Uterus (tissue), 4 donors: Measurements from ENCODE around the gene BSCL2. TPM values are rescaled to one million over a fixed set of nuclear protein-coding genes. Genes with fewer than 3 reads are reported as not detected.
A peak's percentile ranks its signal among the peaks of the same experiment; 100 is the strongest.

Source experiments
- DNase-seq, 2 donors: peaks; one replicate each; pipeline ENCODE4 v3.0.0-alpha.2; 2019 to 2020
- H3K27ac ChIP-seq, 2 donors: fragments of 200-600 bp; sonication (generic); 1 replicate in 1 of 2; 2 replicates in 1 of 2; pipeline ENCODE4 v1.5.1; 2016 to 2018
- H3K27me3 ChIP-seq, 2 donors: fragments of 200-600 bp; sonication (generic); one replicate each; pipeline ENCODE4 v1.5.1; 2018 to 2019; ENCODE audit warnings: control low read depth in 1 of 2
- H3K36me3 ChIP-seq, 2 donors: fragments of 200-600 bp; sonication (generic); one replicate each; pipeline ENCODE4 v1.5.1; 2019; ENCODE audit warnings: control low read depth in 1 of 2
- H3K4me1 ChIP-seq, 2 donors: fragments of 200-600 bp; sonication (generic); one replicate each; pipeline ENCODE4 v1.5.1; 2018 to 2019; ENCODE audit warnings: control low read depth in 1 of 2
- H3K4me3 ChIP-seq, 2 donors: fragments of 200-600 bp; sonication (generic); 1 replicate in 1 of 2; 2 replicates in 1 of 2; pipeline ENCODE4 v1.5.1; 2018 to 2019; ENCODE audit warnings: mild to moderate bottlenecking in 1 of 2
- H3K9me3 ChIP-seq, 2 donors: fragments of 200-600 bp; sonication (generic); one replicate each; pipeline ENCODE4 v1.5.1; 2019; ENCODE audit warnings: control low read depth in 1 of 2
- CTCF ChIP-seq, 4 experiments: fragments of 200-600 bp in 2 of 4; fragments of 450-650 bp in 2 of 4; sonication (generic) in 2 of 4; IDR thresholded peaks; one replicate each; pipeline ENCODE4 v1.5.1; 2016 to 2019; ENCODE audit warnings: antibody characterized with exemption in 4 of 4, mild to moderate bottlenecking in 2 of 4, moderate library complexity in 1 of 4
- POLR2A ChIP-seq, 2 donors: fragments of 450-650 bp; IDR thresholded peaks; one replicate each; pipeline ENCODE4 v1.6.1; 2016; ENCODE audit warnings: antibody characterized with exemption in 2 of 2, mild to moderate bottlenecking in 1 of 2, moderate library complexity in 1 of 2
- intact Hi-C: fragments of 100-400 bp; cut with DNase I; formaldehyde crosslinking; loops from one replicate; pipeline ENCODE4 v1.15.1; 2023; ENCODE audit warnings: low total_unique reads
- total RNA-seq, 4 donors: library from RNA; depleted of rRNA in 3 of 4; stranded (reverse); fragments of >200 nt in 3 of 4; gene quantifications; one replicate each; pipeline versions ENCODE4 v1.1.0 to v1.2.4, GENCODE V29; 2014 to 2023
- donor health status: DM: yes; HTN: yes; CAD: no.

The BSCL2 gene
- total RNA-seq, 4 donors from 2014 or later = 24.1 to 46.7 (median 34.4) TPM

GRCh38 chr11:62687508-62688396 is 19.5 kb downstream of the BSCL2 start:
- Histone ChIP-seq H3K9me3 (no peaks in the 10 kb centered on the region), H3K4me3 (peak overlapping the region; percentile 34 to 45), H3K27me3 (no peaks in the 10 kb centered on the region), H3K27ac (peak overlapping the region; percentile 87 to 89), H3K36me3 (no peaks in the 10 kb centered on the region), H3K4me1 (no peaks in the 10 kb centered on the region)
- intact Hi-C loops = no loop called here
- TF ChIP-seq CTCF (IDR thresholded peaks at IDR 0.05) (no peak), POLR2A (IDR thresholded peaks at IDR 0.05) (peak in 1 of 2 donors; percentile 21)
- DNase-seq = no peak

GRCh38 chr11:62682518-62682917 is 24.7 kb downstream of the BSCL2 start:
- Histone ChIP-seq H3K27ac (no peak overlapping the region), H3K36me3 (no peaks in the 10 kb centered on the region), H3K4me1 (peaks cover 0 to 15% of the 10 kb centered on the region in 2 donors), H3K9me3 (no peaks in the 10 kb centered on the region), H3K27me3 (no peaks in the 10 kb centered on the region), H3K4me3 (no peak overlapping the region)
- no peak for TF ChIP-seq POLR2A (IDR thresholded peaks at IDR 0.05)
- TF ChIP-seq CTCF (IDR thresholded peaks at IDR 0.05) = no peak
- intact Hi-C loops = no loop called here
- no peak for DNase-seq

GRCh38 chr11:62680825-62681240 is 26.4 kb downstream of the BSCL2 start:
- no peaks in the 10 kb centered on the region for H3K9me3 ChIP-seq
- TF ChIP-seq CTCF (IDR thresholded peaks at IDR 0.05) = peak; percentile 44 to 74 (median 54)
- TF ChIP-seq POLR2A (IDR thresholded peaks at IDR 0.05) = no peak
- H3K4me1 ChIP-seq = peaks cover 0 to 16% of the 10 kb centered on the region in 2 donors
- H3K27me3 ChIP-seq = no peaks in the 10 kb centered on the region
- no peaks in the 10 kb centered on the region for H3K36me3 ChIP-seq
- intact Hi-C loops = no loop called here
- DNase-seq = peak in 1 of 2 donors; percentile 66
- H3K4me3 ChIP-seq = no peak overlapping the region
- H3K27ac ChIP-seq = peak overlapping the region; percentile 49 to 64

- Histone ChIP-seq H3K4me3 (peak within 1 kb of the TSS; percentile 64 to 98), H3K4me1 (peaks cover 0 to 16% of the 10 kb centered on the region in 2 donors), H3K27me3 (no peaks in the 10 kb centered on the region), H3K36me3 (no peaks in the 10 kb centered on the region), H3K9me3 (no peaks in the 10 kb centered on the region), H3K27ac (peak within 1 kb of the TSS; percentile 76 to 87)
- intact Hi-C loops = no loop called here
- peak; percentile 91 to 93 for DNase-seq
- TF ChIP-seq CTCF (IDR thresholded peaks at IDR 0.05) (no peak), POLR2A (IDR thresholded peaks at IDR 0.05) (peak; percentile 51 to 53)
Observed at GRCh38 chr11:62678770-62679696, 28.2 kb downstream of the BSCL2 start, which contains the start of gene UBXN1. TSS of gene UBXN1 (minus strand) at chr11:62679073. CDS start at chr11:62678923, 150 bp downstream.
